Sigmoid colon (tissue), 3 donors: ENCODE measurements around the gene REXO1.

Experiments
- CTCF ChIP-seq, 4 experiments: fragments of 450-650 bp in 3 of 4; fragments of 200-600 bp in 1 of 4; IDR thresholded peaks; one replicate each; pipeline ENCODE4 v1.5.1; 2016 to 2019; ENCODE audit warnings: antibody characterized with exemption in 4 of 4, mild to moderate bottlenecking in 3 of 4, moderate library complexity in 2 of 4
- POLR2A ChIP-seq, 2 donors: fragments of 450-650 bp; IDR thresholded peaks; one replicate each; pipeline ENCODE4 v1.6.1; 2016; ENCODE audit warnings: antibody characterized with exemption in 2 of 2, mild to moderate bottlenecking in 2 of 2, moderate library complexity in 2 of 2

GRCh38 chr19:1850809-1851653 is 2.7 kb upstream of the REXO1 start:
- TF ChIP-seq CTCF (IDR thresholded peaks at IDR 0.05): no peak
- TF ChIP-seq POLR2A (IDR thresholded peaks at IDR 0.05): no peak
